ENCODE data around the gene PHC2.

PHC2 gene

GRCh38 chr1:33275706-33276572 lies 155.0 kb downstream of the PHC2 start:
- no peak overlapping the region for H3K4me3 ChIP-seq (ENCODE audit: low read length)
- H2AFZ ChIP-seq (ENCODE audit: low read depth, low read length) = no peak overlapping the region
- H3K27me3 ChIP-seq (ENCODE audit: insufficient read depth, low read length) = no peaks in the 10 kb centered on the region
- no peaks in the 10 kb centered on the region for H3K9me3 ChIP-seq (ENCODE audit: low read length)
- H3K36me3 ChIP-seq (ENCODE audit: insufficient read depth, low read length) = peaks cover 60% of the 10 kb centered on the region
- no peaks in the 10 kb centered on the region for H3K4me1 ChIP-seq (ENCODE audit: insufficient read depth, low read length)

- no peaks in the 10 kb centered on the region for H3K9me3 ChIP-seq (ENCODE audit: low read length)
- no peak overlapping the region for H2AFZ ChIP-seq (ENCODE audit: low read depth, low read length)
- no peaks in the 10 kb centered on the region for H3K4me1 ChIP-seq (ENCODE audit: insufficient read depth, low read length)
- no peak overlapping the region for H3K4me3 ChIP-seq (ENCODE audit: low read length)
- H3K27me3 ChIP-seq (ENCODE audit: insufficient read depth, low read length) = no peaks in the 10 kb centered on the region
- H3K36me3 ChIP-seq (ENCODE audit: insufficient read depth, low read length) = peaks cover 59% of the 10 kb centered on the region
Measured at GRCh38 chr1:33275195-33275594, 155.7 kb downstream of the PHC2 start.

- Histone ChIP-seq H3K27me3 (ENCODE audit: insufficient read depth, low read length) (no peaks in the 10 kb centered on the region), H3K4me1 (ENCODE audit: insufficient read depth, low read length) (no peaks in the 10 kb centered on the region), H3K9me3 (ENCODE audit: low read length) (no peaks in the 10 kb centered on the region), H3K36me3 (ENCODE audit: insufficient read depth, low read length) (peaks cover 58% of the 10 kb centered on the region), H2AFZ (ENCODE audit: low read depth, low read length) (no peak overlapping the region), H3K4me3 (ENCODE audit: low read length) (no peak overlapping the region)
Measured at GRCh38 chr1:33274446-33274845, 156.4 kb downstream of the PHC2 start.

GRCh38 chr1:33273961-33274371 lies 156.9 kb downstream of the PHC2 start:
- H3K27me3 ChIP-seq (ENCODE audit: insufficient read depth, low read length) = no peaks in the 10 kb centered on the region
- no peaks in the 10 kb centered on the region for H3K4me1 ChIP-seq (ENCODE audit: insufficient read depth, low read length)
- H2AFZ ChIP-seq (ENCODE audit: low read depth, low read length) = no peak overlapping the region
- no peaks in the 10 kb centered on the region for H3K9me3 ChIP-seq (ENCODE audit: low read length)
- H3K36me3 ChIP-seq (ENCODE audit: insufficient read depth, low read length) = peaks cover 55% of the 10 kb centered on the region
- H3K4me3 ChIP-seq (ENCODE audit: low read length) = no peak overlapping the region

Measured in neuron (in vitro differentiated cells).